WTC11 (cell line): ENCODE results near the gene HOXB3. TPM values are rescaled to one million over a fixed set of nuclear protein-coding genes. Genes with fewer than 3 reads are reported as not detected.

Experiments
- ATAC-seq: fragments of 200-7000 bp; cut with Tn5 transposase; 2 replicates; pipeline ENCODE4 v1.10.0; 2021; ENCODE audit warnings: mild to moderate bottlenecking, moderate library complexity
- CTCF ChIA-PET: fragments of 300-600 bp; sonication (Branson Sonifier 250); formaldehyde crosslinking; loops from one replicate; lab custom pipeline; 2021; ENCODE audit warnings: antibody characterized with exemption; lab: Charles Lee
- POLR2A ChIA-PET: fragments of 350-600 bp; sonication (Branson Sonifier 250); formaldehyde crosslinking; loops from one replicate; lab custom pipeline; 2021; ENCODE audit warnings: antibody characterized with exemption; lab: Charles Lee
- DNase-seq: peaks from one replicate; pipeline ENCODE4 v3.0.0; 2021; ENCODE audit warnings: low spot score
- H3K27ac Mint-ChIP-seq: 2 replicates; pipeline ENCODE4 v1.8.0; 2021; ENCODE audit warnings: mixed read lengths
- H3K27me3 Mint-ChIP-seq: 2 replicates; pipeline ENCODE4 v1.8.0; 2021; ENCODE audit warnings: low read depth, mild to moderate bottlenecking, moderate library complexity, mixed read lengths
- H3K36me3 Mint-ChIP-seq: 2 replicates; pipeline ENCODE4 v1.8.0; 2021; ENCODE audit warnings: mixed read lengths
- H3K4me1 Mint-ChIP-seq: 2 replicates; pipeline ENCODE4 v1.8.0; 2022; ENCODE audit warnings: mixed read lengths
- H3K4me3 Mint-ChIP-seq: 2 replicates; pipeline ENCODE4 v1.8.0; 2021; ENCODE audit warnings: mild to moderate bottlenecking, moderate library complexity, mixed read lengths
- H3K9me3 Mint-ChIP-seq: 2 replicates; pipeline ENCODE4 v1.8.0; 2021; ENCODE audit warnings: mixed read lengths
- AFF4 ChIP-seq: sonication (generic); formaldehyde crosslinking; IDR thresholded peaks from 2 replicates; pipeline ENCODE4 v1.8.1; 2023; ENCODE audit warnings: mild to moderate bottlenecking, missing genetic modification reagents, borderline replicate concordance
- E2F1 ChIP-seq: sonication (generic); formaldehyde crosslinking; IDR thresholded peaks from 2 replicates; pipeline ENCODE4 v1.8.0; 2022; ENCODE audit warnings: mild to moderate bottlenecking, missing genetic modification reagents
- EMX1 ChIP-seq: fragments of 250-450 bp; sonication (Bioruptor Pico); IDR thresholded peaks from 2 replicates; pipeline ENCODE4 v1.8.0; 2021; ENCODE audit warnings: mild to moderate bottlenecking
- ERG ChIP-seq: fragments of 250-450 bp; sonication (Bioruptor Pico); IDR thresholded peaks from 2 replicates; pipeline ENCODE4 v1.8.0; 2021; ENCODE audit warnings: mild to moderate bottlenecking
- ETV6 ChIP-seq: sonication (generic); formaldehyde crosslinking; IDR thresholded peaks from 2 replicates; pipeline ENCODE4 v1.8.1; 2022; ENCODE audit warnings: mild to moderate bottlenecking, missing genetic modification reagents
- GABPB1 ChIP-seq: sonication (generic); formaldehyde crosslinking; IDR thresholded peaks from 2 replicates; pipeline ENCODE4 v1.8.1; 2023; ENCODE audit warnings: mild to moderate bottlenecking, missing genetic modification reagents
- GTF2I ChIP-seq: fragments of 250-450 bp; sonication (Bioruptor Pico); conservative IDR thresholded peaks from 2 replicates; pipeline ENCODE4 v1.4.0; 2021; ENCODE audit warnings: mild to moderate bottlenecking
- IRF2 ChIP-seq: sonication (generic); formaldehyde crosslinking; IDR thresholded peaks from 2 replicates; pipeline ENCODE4 v1.8.0; 2022; ENCODE audit warnings: low read depth, missing genetic modification reagents, borderline replicate concordance
- JAZF1 ChIP-seq: fragments of 250-450 bp; sonication (Bioruptor Pico); IDR thresholded peaks from 2 replicates; pipeline ENCODE4 v1.9.0; 2021; ENCODE audit warnings: moderate library complexity, mild to moderate bottlenecking, inconsistent platforms
- MLX ChIP-seq: sonication (generic); formaldehyde crosslinking; IDR thresholded peaks from 2 replicates; pipeline ENCODE4 v1.8.1; 2023; ENCODE audit warnings: mild to moderate bottlenecking, missing genetic modification reagents, moderate library complexity
- MXD4 ChIP-seq: fragments of 250-450 bp; sonication (Bioruptor Pico); IDR thresholded peaks from 2 replicates; pipeline ENCODE4 v1.8.0; 2021; ENCODE audit warnings: mild to moderate bottlenecking, moderate library complexity, borderline replicate concordance
- MYBL2 ChIP-seq: sonication (generic); formaldehyde crosslinking; IDR thresholded peaks from 2 replicates; pipeline ENCODE4 v1.8.1; 2023; ENCODE audit warnings: mild to moderate bottlenecking, moderate library complexity, missing genetic modification reagents
- NFE2L1 ChIP-seq: sonication (generic); formaldehyde crosslinking; IDR thresholded peaks from 2 replicates; pipeline ENCODE4 v1.8.1; 2023; ENCODE audit warnings: missing genetic modification reagents
- NR1H2 ChIP-seq: sonication (generic); formaldehyde crosslinking; IDR thresholded peaks from 2 replicates; pipeline ENCODE4 v1.9.0; 2021; ENCODE audit warnings: mild to moderate bottlenecking, moderate library complexity, missing genetic modification reagents
- OVOL2 ChIP-seq: fragments of 250-450 bp; sonication (Bioruptor Pico); IDR thresholded peaks from 2 replicates; pipeline ENCODE4 v1.9.0; 2021; ENCODE audit warnings: mild to moderate bottlenecking, borderline replicate concordance
- TEAD4 ChIP-seq: sonication (generic); formaldehyde crosslinking; IDR thresholded peaks from 2 replicates; pipeline ENCODE4 v1.8.0; 2022; ENCODE audit warnings: mild to moderate bottlenecking, missing genetic modification reagents
- ZBTB21 ChIP-seq: sonication (generic); formaldehyde crosslinking; IDR thresholded peaks from 2 replicates; pipeline ENCODE4 v1.8.1; 2023; ENCODE audit warnings: mild to moderate bottlenecking, missing genetic modification reagents, borderline replicate concordance
- ZNF317 ChIP-seq: sonication (generic); formaldehyde crosslinking; IDR thresholded peaks from 2 replicates; pipeline ENCODE4 v1.8.1; 2023; ENCODE audit warnings: low read depth, mild to moderate bottlenecking, moderate library complexity, missing genetic modification reagents, borderline replicate concordance
- ZNF416 ChIP-seq: fragments of 250-450 bp; sonication (Bioruptor Pico); IDR thresholded peaks from 2 replicates; pipeline ENCODE4 v1.9.0; 2021; ENCODE audit warnings: mild to moderate bottlenecking, inconsistent platforms
- ZNF423 ChIP-seq: fragments of 250-450 bp; sonication (Bioruptor Pico); IDR thresholded peaks from 2 replicates; pipeline ENCODE4 v2.1.2; 2022; ENCODE audit warnings: mild to moderate bottlenecking, moderate library complexity
- total RNA-seq: library from RNA; stranded (reverse); gene quantifications from 3 replicates; pipeline ENCODE4 v1.2.3, GENCODE V29; 2021

HOXB3 gene
- total RNA-seq, 1 experiment from 2014 or later: 0.09 TPM

GRCh38 chr17:48612456-48612853, 22.4 kb upstream of the HOXB3 start:
- TF ChIP-seq EMX1: no peak
- TF ChIP-seq AFF4: no peak
- TF ChIP-seq ZNF317: no peak
- no peak for TF ChIP-seq ZNF416 (CRISPR knock-in tag)
- TF ChIP-seq GABPB1 (CRISPR knock-in tag): no peak
- TF ChIP-seq OVOL2: no peak
- TF ChIP-seq MXD4: no peak
- no peak for TF ChIP-seq MLX (CRISPR knock-in tag)
- TF ChIP-seq E2F1 (CRISPR knock-in tag): no peak
- TF ChIP-seq GTF2I (CRISPR knock-in tag): no peak
- TF ChIP-seq ZBTB21 (CRISPR knock-in tag): no peak
- Mint-ChIP-seq H3K27ac (no peak overlapping the region), H3K36me3 (0 out of 2 replicates have a peak, but pooled peaks cover 2% of the 10 kb centered on the region), H3K4me3 (peak overlapping the region; percentile 21; the same call in 1 of the 2 replicates), H3K9me3 (no peaks in the 10 kb centered on the region), H3K4me1 (peaks cover 29% of the 10 kb centered on the region), H3K27me3 (peaks cover 100% of the 10 kb centered on the region; the same call in 1 of the 2 replicates)
- no peak for ATAC-seq
- no peak for DNase-seq
- CTCF ChIA-PET: interaction anchor here (0.6 to 1.4 kb wide), 12 partner anchors 8 to 586 kb away, joined by 3 to 7 read pairs (median 4); partner anchors contain the start of genes HOXB5 and HOXB6
- POLR2A ChIA-PET: no interaction called here

- H3K27me3 Mint-ChIP-seq: peaks cover 100% of the 10 kb centered on the region; the same call in 1 of the 2 replicates
- TF ChIP-seq NFE2L1 (no peak), NR1H2 (CRISPR knock-in tag) (no peak), GTF2I (CRISPR knock-in tag) (no peak), ZNF423 (CRISPR knock-in tag) (no peak), JAZF1 (CRISPR knock-in tag) (no peak), ETV6 (CRISPR knock-in tag) (no peak), IRF2 (CRISPR knock-in tag) (no peak), ERG (CRISPR knock-in tag) (no peak), MYBL2 (no peak), TEAD4 (CRISPR knock-in tag) (no peak)
- no peak overlapping the region for H3K27ac Mint-ChIP-seq
- POLR2A ChIA-PET: no interaction called here
- peak; percentile 64 for DNase-seq
- no peaks in the 10 kb centered on the region for H3K9me3 Mint-ChIP-seq
- CTCF ChIA-PET: no interaction called here
- 0 out of 2 replicates have a peak, but pooled peaks cover 2% of the 10 kb centered on the region for H3K36me3 Mint-ChIP-seq
- ATAC-seq: peak; percentile 28
- H3K4me1 Mint-ChIP-seq: peaks cover 29% of the 10 kb centered on the region
- 0 out of 2 replicates have a peak overlapping the region, but pooled peaks have one; percentile 25 for H3K4me3 Mint-ChIP-seq
These were observed 21.8 kb upstream of the HOXB3 start for GRCh38 chr17:48611681-48612455.
